Measurements from ENCODE around the gene RTL9.

DNA sequence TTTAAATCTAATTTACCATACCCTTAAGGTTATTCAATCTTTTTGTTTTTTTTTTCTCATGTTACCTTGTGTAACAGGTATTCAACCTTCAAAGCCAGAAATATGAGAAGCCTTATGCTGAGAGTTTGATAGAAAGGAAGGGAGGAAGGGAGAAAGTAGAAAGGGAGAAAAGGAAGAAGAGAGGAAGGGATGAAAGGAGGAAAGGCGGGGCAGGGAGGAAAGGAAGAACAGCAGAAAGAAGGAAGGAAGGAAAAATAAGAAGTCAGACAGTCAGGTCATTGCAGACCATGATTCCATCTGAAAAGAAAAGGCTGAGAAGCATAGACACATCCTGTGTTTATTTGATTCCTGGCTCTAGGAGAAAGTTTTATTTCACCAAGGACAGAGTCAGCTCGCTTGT, 30.9 kb downstream of the RTL9 start:
- TF ChIP-seq, protein P1, sequence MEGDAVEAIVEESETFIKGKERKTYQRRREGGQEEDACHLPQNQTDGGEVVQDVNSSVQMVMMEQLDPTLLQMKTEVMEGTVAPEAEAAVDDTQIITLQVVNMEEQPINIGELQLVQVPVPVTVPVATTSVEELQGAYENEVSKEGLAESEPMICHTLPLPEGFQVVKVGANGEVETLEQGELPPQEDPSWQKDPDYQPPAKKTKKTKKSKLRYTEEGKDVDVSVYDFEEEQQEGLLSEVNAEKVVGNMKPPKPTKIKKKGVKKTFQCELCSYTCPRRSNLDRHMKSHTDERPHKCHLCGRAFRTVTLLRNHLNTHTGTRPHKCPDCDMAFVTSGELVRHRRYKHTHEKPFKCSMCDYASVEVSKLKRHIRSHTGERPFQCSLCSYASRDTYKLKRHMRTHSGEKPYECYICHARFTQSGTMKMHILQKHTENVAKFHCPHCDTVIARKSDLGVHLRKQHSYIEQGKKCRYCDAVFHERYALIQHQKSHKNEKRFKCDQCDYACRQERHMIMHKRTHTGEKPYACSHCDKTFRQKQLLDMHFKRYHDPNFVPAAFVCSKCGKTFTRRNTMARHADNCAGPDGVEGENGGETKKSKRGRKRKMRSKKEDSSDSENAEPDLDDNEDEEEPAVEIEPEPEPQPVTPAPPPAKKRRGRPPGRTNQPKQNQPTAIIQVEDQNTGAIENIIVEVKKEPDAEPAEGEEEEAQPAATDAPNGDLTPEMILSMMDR (IDR thresholded peaks at IDR 0.05) = no peak
- no peak for TF ChIP-seq POLR2A (IDR thresholded peaks at IDR 0.05)
